ENCODE measurements around the gene CHD8. TPM values are rescaled to one million over a fixed set of nuclear protein-coding genes. Genes with fewer than 3 reads are reported as not detected.

Gene CHD8
- total and polyA plus RNA-seq, 9 donors = 27.1 to 79.3 (median 63.4) TPM

DNA sequence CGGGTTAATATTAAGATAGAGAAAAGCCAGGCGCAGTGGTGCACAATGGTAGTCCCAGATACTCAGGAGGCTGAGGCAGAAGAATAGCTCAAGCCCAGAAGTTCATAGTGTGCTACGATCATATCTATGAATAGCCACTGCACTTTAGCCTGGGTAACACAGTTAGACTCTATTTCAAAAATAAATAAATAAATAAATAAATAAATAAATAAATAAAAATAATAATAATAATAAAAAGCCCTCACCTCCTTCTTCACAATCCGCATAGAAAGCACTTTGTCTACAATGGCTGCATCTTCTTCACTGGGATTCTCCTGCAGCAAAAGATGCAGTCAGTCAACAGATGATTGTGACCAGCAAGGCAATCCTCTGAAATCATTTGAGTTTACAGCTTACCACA lies 40.6 kb downstream of the CHD8 start:
- Histone ChIP-seq H3K27ac (no peak overlapping the region), H3K4me3 (no peak overlapping the region), H3K36me3 (no peaks in the 10 kb centered on the region), H3K27me3 (no peaks in the 10 kb centered on the region), H3K4me1 (ENCODE audit: insufficient read depth) (no peaks in the 10 kb centered on the region), H3K9me3 (no peaks in the 10 kb centered on the region)
- intact Hi-C loops (cut with DNase I) = no loop called here
- 92 to 94% (median 94%) methylated on average over 4 of the region's 4 CpGs for WGBS, 3 donors
- TF ChIP-seq POLR2A (IDR thresholded peaks at IDR 0.05) (no peak), EP300 (IDR thresholded peaks at IDR 0.05) (no peak)
- TF ChIP-seq, protein P1, sequence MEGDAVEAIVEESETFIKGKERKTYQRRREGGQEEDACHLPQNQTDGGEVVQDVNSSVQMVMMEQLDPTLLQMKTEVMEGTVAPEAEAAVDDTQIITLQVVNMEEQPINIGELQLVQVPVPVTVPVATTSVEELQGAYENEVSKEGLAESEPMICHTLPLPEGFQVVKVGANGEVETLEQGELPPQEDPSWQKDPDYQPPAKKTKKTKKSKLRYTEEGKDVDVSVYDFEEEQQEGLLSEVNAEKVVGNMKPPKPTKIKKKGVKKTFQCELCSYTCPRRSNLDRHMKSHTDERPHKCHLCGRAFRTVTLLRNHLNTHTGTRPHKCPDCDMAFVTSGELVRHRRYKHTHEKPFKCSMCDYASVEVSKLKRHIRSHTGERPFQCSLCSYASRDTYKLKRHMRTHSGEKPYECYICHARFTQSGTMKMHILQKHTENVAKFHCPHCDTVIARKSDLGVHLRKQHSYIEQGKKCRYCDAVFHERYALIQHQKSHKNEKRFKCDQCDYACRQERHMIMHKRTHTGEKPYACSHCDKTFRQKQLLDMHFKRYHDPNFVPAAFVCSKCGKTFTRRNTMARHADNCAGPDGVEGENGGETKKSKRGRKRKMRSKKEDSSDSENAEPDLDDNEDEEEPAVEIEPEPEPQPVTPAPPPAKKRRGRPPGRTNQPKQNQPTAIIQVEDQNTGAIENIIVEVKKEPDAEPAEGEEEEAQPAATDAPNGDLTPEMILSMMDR (IDR thresholded peaks at IDR 0.05) = no peak
- DNase-seq = no peak

DNA sequence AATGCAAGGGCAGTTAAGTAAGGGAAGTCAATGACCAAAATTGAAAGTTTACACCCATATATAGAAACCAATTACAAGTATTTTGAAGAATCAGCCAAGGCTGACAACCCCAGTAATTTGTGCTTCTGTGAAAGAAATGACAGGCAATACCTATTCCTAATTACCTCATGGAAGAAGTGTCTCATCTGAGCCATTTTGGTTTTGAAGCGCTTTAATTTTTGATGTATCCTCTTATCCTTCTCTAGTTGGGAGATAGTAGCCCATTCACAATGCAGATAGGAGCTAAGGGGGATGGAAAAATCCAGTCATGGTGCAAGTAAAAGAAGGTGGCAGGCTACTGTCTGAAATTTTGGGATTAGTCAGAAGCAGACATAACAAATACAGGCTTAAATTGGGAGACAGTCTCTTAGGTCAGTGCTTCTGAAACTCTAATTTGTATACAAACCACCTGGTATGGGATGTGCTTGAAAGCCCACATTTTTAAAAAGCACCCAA lies 41.7 kb downstream of the CHD8 start:
- no peaks in the 10 kb centered on the region for H3K4me1 ChIP-seq (ENCODE audit: insufficient read depth)
- 99 to 100% (median 100%) methylated on average over 1 of the region's 1 CpG for WGBS, 3 donors
- no peaks in the 10 kb centered on the region for H3K27me3 ChIP-seq
- H3K36me3 ChIP-seq = no peaks in the 10 kb centered on the region
- TF ChIP-seq POLR2A (IDR thresholded peaks at IDR 0.05) (no peak), EP300 (IDR thresholded peaks at IDR 0.05) (no peak)
- TF ChIP-seq, protein P1 (IDR thresholded peaks at IDR 0.05) = no peak
- no peak overlapping the region for H3K4me3 ChIP-seq
- H3K9me3 ChIP-seq = no peaks in the 10 kb centered on the region
- intact Hi-C loops (cut with DNase I) = no loop called here
- DNase-seq = no peak
- H3K27ac ChIP-seq = no peak overlapping the region

DNA sequence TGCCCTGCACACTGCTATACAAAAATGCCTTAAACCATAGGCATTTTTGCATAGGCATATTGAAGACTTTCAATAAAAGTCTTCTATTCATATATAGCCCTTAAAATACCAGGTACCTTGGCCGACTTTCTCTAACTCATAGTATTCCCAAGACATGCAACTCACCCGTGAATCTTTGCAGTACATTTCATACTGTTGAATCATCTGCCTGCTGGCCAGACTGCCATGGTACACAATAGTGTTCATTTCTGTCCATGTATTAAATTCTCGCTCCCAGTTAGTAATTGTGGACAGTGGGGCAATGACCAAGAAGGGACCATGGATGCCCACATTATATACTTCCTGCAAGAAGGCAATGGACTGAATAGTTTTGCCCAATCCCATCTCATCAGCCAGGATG lies 47.8 kb downstream of the CHD8 start:
- Histone ChIP-seq H3K9me3 (no peaks in the 10 kb centered on the region), H3K27me3 (no peaks in the 10 kb centered on the region), H3K27ac (no peak overlapping the region), H3K4me1 (ENCODE audit: insufficient read depth) (no peaks in the 10 kb centered on the region), H3K4me3 (no peak overlapping the region), H3K36me3 (no peaks in the 10 kb centered on the region)
- no peak for DNase-seq
- intact Hi-C loops (cut with DNase I) = loop anchor here in 1 of 4 donors (5.0 kb wide), 1 partner anchor 46 kb away; no protein-coding TSS in a partner anchor
- 62 to 75% (median 70%) methylated on average over 3 of the region's 3 CpGs for WGBS, 3 donors
- TF ChIP-seq POLR2A (IDR thresholded peaks at IDR 0.05) (no peak), EP300 (IDR thresholded peaks at IDR 0.05) (no peak)
- TF ChIP-seq, protein P1 (IDR thresholded peaks at IDR 0.05) = no peak

DNA sequence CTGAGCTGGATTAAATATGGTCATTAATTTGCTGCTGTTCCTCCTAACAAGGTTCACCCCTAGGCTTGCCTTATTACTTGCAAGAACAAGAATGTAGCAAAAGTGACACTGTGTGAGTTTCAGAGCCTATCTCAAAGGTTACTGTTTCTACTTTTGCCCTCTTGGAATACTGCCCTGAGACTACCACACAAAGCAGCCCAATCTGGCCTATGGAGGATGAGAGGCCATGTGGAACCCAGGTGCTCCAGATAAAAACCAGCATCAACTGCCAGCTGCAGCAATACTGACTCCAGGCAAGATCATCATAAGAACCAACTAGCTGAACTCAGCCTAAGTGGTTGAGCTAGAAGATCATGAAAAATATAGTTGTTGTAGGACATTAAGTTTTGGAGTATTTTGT lies 49.7 kb downstream of the CHD8 start:
- Histone ChIP-seq H3K36me3 (no peaks in the 10 kb centered on the region), H3K27me3 (no peaks in the 10 kb centered on the region), H3K9me3 (no peaks in the 10 kb centered on the region), H3K4me3 (no peak overlapping the region), H3K4me1 (ENCODE audit: insufficient read depth) (no peaks in the 10 kb centered on the region), H3K27ac (no peak overlapping the region)
- DNase-seq = no peak
- intact Hi-C loops (cut with DNase I) = loop anchor here in 1 of 4 donors (5.0 kb wide), 1 partner anchor 44 kb away; no protein-coding TSS in a partner anchor
- TF ChIP-seq POLR2A (IDR thresholded peaks at IDR 0.05) (no peak), EP300 (IDR thresholded peaks at IDR 0.05) (no peak)
- TF ChIP-seq, protein P1 (IDR thresholded peaks at IDR 0.05) = no peak
